Thyroid gland (tissue), 4 donors: ENCODE results near the gene TESK2.

Source experiments
- POLR2A ChIP-seq, 2 donors: fragments of 450-650 bp; IDR thresholded peaks; one replicate each; pipeline ENCODE4 v1.6.1; 2017; ENCODE audit warnings: antibody characterized with exemption in 2 of 2, mild to moderate bottlenecking in 2 of 2, moderate library complexity in 1 of 2
- TF ChIP-seq, protein P1 (sequence below), 6 experiments: fragments of 200-600 bp in 3 of 6; fragments of 450-650 bp in 3 of 6; sonication (generic) in 3 of 6; IDR thresholded peaks; one replicate each; pipeline ENCODE4 v1.5.1; 2016 to 2019; ENCODE audit warnings: antibody characterized with exemption in 6 of 6, mild to moderate bottlenecking in 2 of 6, inconsistent platforms in 1 of 6, moderate library complexity in 1 of 6

- no peak for TF ChIP-seq POLR2A (IDR thresholded peaks at IDR 0.05)
- TF ChIP-seq, protein P1, sequence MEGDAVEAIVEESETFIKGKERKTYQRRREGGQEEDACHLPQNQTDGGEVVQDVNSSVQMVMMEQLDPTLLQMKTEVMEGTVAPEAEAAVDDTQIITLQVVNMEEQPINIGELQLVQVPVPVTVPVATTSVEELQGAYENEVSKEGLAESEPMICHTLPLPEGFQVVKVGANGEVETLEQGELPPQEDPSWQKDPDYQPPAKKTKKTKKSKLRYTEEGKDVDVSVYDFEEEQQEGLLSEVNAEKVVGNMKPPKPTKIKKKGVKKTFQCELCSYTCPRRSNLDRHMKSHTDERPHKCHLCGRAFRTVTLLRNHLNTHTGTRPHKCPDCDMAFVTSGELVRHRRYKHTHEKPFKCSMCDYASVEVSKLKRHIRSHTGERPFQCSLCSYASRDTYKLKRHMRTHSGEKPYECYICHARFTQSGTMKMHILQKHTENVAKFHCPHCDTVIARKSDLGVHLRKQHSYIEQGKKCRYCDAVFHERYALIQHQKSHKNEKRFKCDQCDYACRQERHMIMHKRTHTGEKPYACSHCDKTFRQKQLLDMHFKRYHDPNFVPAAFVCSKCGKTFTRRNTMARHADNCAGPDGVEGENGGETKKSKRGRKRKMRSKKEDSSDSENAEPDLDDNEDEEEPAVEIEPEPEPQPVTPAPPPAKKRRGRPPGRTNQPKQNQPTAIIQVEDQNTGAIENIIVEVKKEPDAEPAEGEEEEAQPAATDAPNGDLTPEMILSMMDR (IDR thresholded peaks at IDR 0.05): no peak
Observed at GRCh38 chr1:45314266-45314665, 176.7 kb downstream of the TESK2 start.
